ENCODE data around the gene CAGE1. TPM values are rescaled to one million over a fixed set of nuclear protein-coding genes. Genes with fewer than 3 reads are reported as not detected.
"Not testable (repeated sequence)": the region's sequence is repeated elsewhere in the genome, so short reads cannot be mapped to it uniquely, and the experiment has no call there.

Gene CAGE1
- total and polyA plus RNA-seq, 2 experiments from 2014 or later = 0.07 TPM; not detected in 1

- not testable (repeated sequence) for H3K9me3 Mint-ChIP-seq; H3K27ac Mint-ChIP-seq; H3K27ac ChIP-seq (ENCODE audit: low read depth); H3K4me1 ChIP-seq (ENCODE audit: insufficient read depth); H3K27me3 ChIP-seq (ENCODE audit: insufficient read depth); H4K20me1 ChIP-seq (replicated peaks; ENCODE audit: insufficient read depth); H3K27me3 Mint-ChIP-seq (ENCODE audit: insufficient read depth, low read depth, poor library complexity); H3K9me2 ChIP-seq (ENCODE audit: insufficient read depth); H3F3A ChIP-seq (replicated peaks; ENCODE audit: low read depth); H3K4me1 Mint-ChIP-seq; H3K4me3 Mint-ChIP-seq; H3K4me2 ChIP-seq; H3K4me3 ChIP-seq; H3K79me2 ChIP-seq (replicated peaks; ENCODE audit: insufficient read depth); H3K36me3 Mint-ChIP-seq (ENCODE audit: low read depth); H3K36me3 ChIP-seq (ENCODE audit: insufficient read depth)
- H2AFZ ChIP-seq = peak overlapping the region; percentile 93
- TF ChIP-seq CTCF (conservative IDR thresholded peaks at IDR 0.05; ENCODE audit: low read depth in 2 of 2) = peak; percentile 69 to 92
- peak; percentile 100 for ATAC-seq
- peak; percentile 90 for DNase-seq (ENCODE audit: low spot score)
Measured at GRCh38 chr6:7339007-7339732, 50.4 kb downstream of the CAGE1 start.

- H3K9me2 ChIP-seq (ENCODE audit: insufficient read depth) = 0 out of 2 replicates have a peak, but pooled peaks cover 3% of the 10 kb centered on the region
- H3K4me1 ChIP-seq (ENCODE audit: insufficient read depth) = no peaks in the 10 kb centered on the region
- Mint-ChIP-seq H3K9me3 (no peaks in the 10 kb centered on the region), H3K27ac (no peak overlapping the region), H3K36me3 (ENCODE audit: low read depth) (no peaks in the 10 kb centered on the region), H3K4me3 (no peak overlapping the region), H3K4me1 (peaks cover 3% of the 10 kb centered on the region), H3K27me3 (ENCODE audit: insufficient read depth, low read depth, poor library complexity) (peaks cover 3% of the 10 kb centered on the region)
- no peaks in the 10 kb centered on the region for H4K20me1 ChIP-seq (replicated peaks; ENCODE audit: insufficient read depth)
- ATAC-seq (no peak), DNase-seq (ENCODE audit: low spot score) (no peak)
- H3K4me2 ChIP-seq = no peak overlapping the region
- H3K79me2 ChIP-seq (replicated peaks; ENCODE audit: insufficient read depth) = no peaks in the 10 kb centered on the region
- no peaks in the 10 kb centered on the region for H3K27me3 ChIP-seq (ENCODE audit: insufficient read depth)
- H2AFZ ChIP-seq = no peak overlapping the region
- H3F3A ChIP-seq (replicated peaks; ENCODE audit: low read depth) = no peaks in the 10 kb centered on the region
- no peak overlapping the region for H3K4me3 ChIP-seq
- no peaks in the 10 kb centered on the region for H3K36me3 ChIP-seq (ENCODE audit: insufficient read depth)
- no peak overlapping the region for H3K27ac ChIP-seq (ENCODE audit: low read depth)
- TF ChIP-seq POLR2AphosphoS5 (IDR thresholded peaks at IDR 0.05; ENCODE audit: low read depth) (no peak), CREB1 (CRISPR knock-in tag; IDR thresholded peaks at IDR 0.05; ENCODE audit: low read depth) (no peak), ETS1 (IDR thresholded peaks at IDR 0.05) (no peak), NANOG (IDR thresholded peaks at IDR 0.05; ENCODE audit: borderline replicate concordance) (no peak), REST (IDR thresholded peaks at IDR 0.05; ENCODE audit: unreplicated experiment) (no peak), EZH2phosphoT487 (IDR thresholded peaks at IDR 0.05; ENCODE audit: unreplicated experiment) (no peak), ZNF462 (CRISPR knock-in tag; IDR thresholded peaks at IDR 0.05) (no peak), ZNF114 (CRISPR knock-in tag; IDR thresholded peaks at IDR 0.05) (no peak)
Measured at GRCh38 chr6:7338031-7338430, 51.5 kb downstream of the CAGE1 start.
